Neural progenitor cell (in vitro differentiated cells): ENCODE measurements around the gene KCNK5. TPM values are rescaled to one million over a fixed set of nuclear protein-coding genes. Genes with fewer than 3 reads are reported as not detected.

ENCODE experiments used
- DNase-seq: peaks from one replicate; pipeline ENCODE4 v3.0.0-alpha.2; 2016; ENCODE audit warnings: low spot score
- H2AFZ ChIP-seq: fragments of 200-600 bp; sonication (generic); replicated peaks from 2 replicates; pipeline ENCODE4 v1.6.1; 2016; ENCODE audit warnings: antibody characterized with exemption
- H3F3A ChIP-seq: fragments of 200-600 bp; sonication (generic); 2 replicates; pipeline ENCODE4 v1.6.1; 2016; ENCODE audit warnings: antibody characterized with exemption, low read depth
- H3K27ac ChIP-seq: fragments of 200-600 bp; sonication (generic); 2 replicates; pipeline ENCODE4 v1.5.1; 2016; ENCODE audit warnings: mild to moderate bottlenecking
- H3K27me3 ChIP-seq: fragments of 200-600 bp; sonication (generic); 2 replicates; pipeline ENCODE4 v1.6.1; 2016; ENCODE audit warnings: mild to moderate bottlenecking, moderate library complexity
- H3K36me3 ChIP-seq: fragments of 200-600 bp; sonication (generic); 2 replicates; pipeline ENCODE4 v1.5.1; 2016
- H3K4me1 ChIP-seq: fragments of 200-600 bp; sonication (generic); 2 replicates; pipeline ENCODE4 v1.6.1; 2016; ENCODE audit warnings: mixed run types
- H3K4me2 ChIP-seq: fragments of 200-600 bp; sonication (generic); 2 replicates; pipeline ENCODE4 v1.6.1; 2016
- H3K4me3 ChIP-seq: fragments of 200-600 bp; sonication (generic); 2 replicates; pipeline ENCODE4 v1.5.1; 2016
- H3K79me2 ChIP-seq: fragments of 200-600 bp; sonication (generic); 2 replicates; pipeline ENCODE4 v1.6.1; 2016; ENCODE audit warnings: low read depth
- H3K9ac ChIP-seq: fragments of 200-600 bp; sonication (generic); 2 replicates; pipeline ENCODE4 v1.6.1; 2016
- H3K9me3 ChIP-seq: fragments of 200-600 bp; sonication (generic); 2 replicates; pipeline ENCODE4 v1.5.1; 2016; ENCODE audit warnings: low read depth
- H4K20me1 ChIP-seq: fragments of 200-600 bp; sonication (generic); 2 replicates; pipeline ENCODE4 v1.6.1; 2016; ENCODE audit warnings: low read depth
- H3K27ac Mint-ChIP-seq: 3 replicates; pipeline ENCODE4 v1.8.0; 2021; ENCODE audit warnings: mixed read lengths
- H3K27me3 Mint-ChIP-seq: 2 replicates; pipeline ENCODE4 v1.8.0; 2022; ENCODE audit warnings: low read depth, mild to moderate bottlenecking, inconsistent platforms, moderate library complexity, mixed read lengths; ENCODE audit not compliant: insufficient read depth
- H3K36me3 Mint-ChIP-seq: 3 replicates; pipeline ENCODE4 v1.8.0; 2021; ENCODE audit warnings: mixed read lengths
- H3K4me1 Mint-ChIP-seq: 3 replicates; pipeline ENCODE4 v1.8.0; 2021; ENCODE audit warnings: mixed read lengths
- H3K4me3 Mint-ChIP-seq: 3 replicates; pipeline ENCODE4 v1.8.0; 2021; ENCODE audit warnings: mild to moderate bottlenecking, moderate library complexity, mixed read lengths
- H3K9me3 Mint-ChIP-seq: 3 replicates; pipeline ENCODE4 v1.8.0; 2020; ENCODE audit warnings: mixed read lengths
- EZH2 ChIP-seq: fragments of 200-600 bp; sonication (generic); IDR thresholded peaks from 2 replicates; pipeline ENCODE4 v1.6.1; 2017; ENCODE audit warnings: antibody characterized with exemption, mild to moderate bottlenecking, moderate library complexity
- EZH2phosphoT487 ChIP-seq: fragments of 200-600 bp; sonication (generic); IDR thresholded peaks from 2 replicates; pipeline ENCODE4 v1.6.1; 2017; ENCODE audit warnings: antibody characterized with exemption
- total RNA-seq: library from RNA; depleted of rRNA; stranded (reverse); fragments of >200 nt; gene quantifications from 2 replicates; pipeline ENCODE4 v1.2.3, GENCODE V29; 2015; ENCODE audit warnings: low replicate concordance
- TF ChIP-seq, protein P1 (sequence below): fragments of 200-600 bp; sonication (generic); IDR thresholded peaks from 2 replicates; pipeline ENCODE4 v1.5.1; 2017; ENCODE audit warnings: antibody characterized with exemption, mild to moderate bottlenecking

The KCNK5 gene
- total RNA-seq, 1 donor from 2014 or later: 5.7 TPM

DNA sequence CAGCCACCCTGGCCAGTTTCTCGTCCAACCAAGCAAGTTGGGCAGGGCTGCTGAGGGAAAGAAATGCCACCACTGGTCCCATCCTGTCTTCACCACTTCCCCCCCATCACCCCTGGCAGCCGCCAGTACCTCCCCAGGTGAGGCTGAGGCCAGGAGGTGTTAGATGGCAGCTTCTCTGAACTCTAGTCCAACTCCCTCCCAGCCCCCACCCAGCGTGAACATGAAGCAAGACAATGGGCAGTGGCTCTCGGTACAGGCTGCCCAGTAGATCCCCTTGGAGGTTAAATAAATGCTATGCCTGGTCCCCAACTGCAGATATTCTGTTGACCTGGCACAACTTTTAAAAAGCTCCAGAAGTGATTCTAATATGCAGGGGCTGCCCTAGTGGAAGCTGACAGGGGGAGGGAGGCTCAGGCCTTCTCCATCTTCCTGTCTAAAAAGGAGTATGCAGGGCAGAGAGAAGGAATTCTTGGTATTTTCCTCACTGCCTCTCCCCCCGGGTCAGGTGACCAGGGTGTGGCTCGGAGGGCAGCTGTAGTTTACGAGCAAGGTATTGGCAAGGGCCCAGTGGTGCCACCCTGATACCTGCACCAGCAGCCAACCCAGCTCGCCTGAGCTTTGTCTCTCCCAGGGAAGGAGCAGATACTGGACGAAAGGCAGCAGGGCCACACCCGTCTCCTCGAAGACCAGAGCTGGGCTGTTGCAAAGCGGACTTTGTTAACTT is 25.7 kb downstream of the KCNK5 start:
- no peaks in the 10 kb centered on the region for H3K9me3 ChIP-seq
- H3K4me1 ChIP-seq: peaks cover 37% of the 10 kb centered on the region
- TF ChIP-seq, protein P1, sequence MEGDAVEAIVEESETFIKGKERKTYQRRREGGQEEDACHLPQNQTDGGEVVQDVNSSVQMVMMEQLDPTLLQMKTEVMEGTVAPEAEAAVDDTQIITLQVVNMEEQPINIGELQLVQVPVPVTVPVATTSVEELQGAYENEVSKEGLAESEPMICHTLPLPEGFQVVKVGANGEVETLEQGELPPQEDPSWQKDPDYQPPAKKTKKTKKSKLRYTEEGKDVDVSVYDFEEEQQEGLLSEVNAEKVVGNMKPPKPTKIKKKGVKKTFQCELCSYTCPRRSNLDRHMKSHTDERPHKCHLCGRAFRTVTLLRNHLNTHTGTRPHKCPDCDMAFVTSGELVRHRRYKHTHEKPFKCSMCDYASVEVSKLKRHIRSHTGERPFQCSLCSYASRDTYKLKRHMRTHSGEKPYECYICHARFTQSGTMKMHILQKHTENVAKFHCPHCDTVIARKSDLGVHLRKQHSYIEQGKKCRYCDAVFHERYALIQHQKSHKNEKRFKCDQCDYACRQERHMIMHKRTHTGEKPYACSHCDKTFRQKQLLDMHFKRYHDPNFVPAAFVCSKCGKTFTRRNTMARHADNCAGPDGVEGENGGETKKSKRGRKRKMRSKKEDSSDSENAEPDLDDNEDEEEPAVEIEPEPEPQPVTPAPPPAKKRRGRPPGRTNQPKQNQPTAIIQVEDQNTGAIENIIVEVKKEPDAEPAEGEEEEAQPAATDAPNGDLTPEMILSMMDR: no peak
- TF ChIP-seq EZH2phosphoT487: no peak
- no peak for TF ChIP-seq EZH2
- H3K4me1 Mint-ChIP-seq: peaks cover 28% of the 10 kb centered on the region
- H3K27ac ChIP-seq: no peak overlapping the region
- H3K9ac ChIP-seq: no peak overlapping the region
- no peak overlapping the region for H3K4me2 ChIP-seq
- no peaks in the 10 kb centered on the region for H3K36me3 Mint-ChIP-seq
- no peaks in the 10 kb centered on the region for H3K79me2 ChIP-seq
- no peaks in the 10 kb centered on the region for H3K9me3 Mint-ChIP-seq
- no peaks in the 10 kb centered on the region for H3K27me3 Mint-ChIP-seq
- peaks cover 10% of the 10 kb centered on the region for H3F3A ChIP-seq
- peaks cover 7% of the 10 kb centered on the region for H4K20me1 ChIP-seq
- no peak overlapping the region for H3K4me3 Mint-ChIP-seq
- H3K27ac Mint-ChIP-seq: no peak overlapping the region
- H2AFZ ChIP-seq: no peak overlapping the region
- no peaks in the 10 kb centered on the region for H3K36me3 ChIP-seq
- no peaks in the 10 kb centered on the region for H3K27me3 ChIP-seq
- DNase-seq: no peak
- no peak overlapping the region for H3K4me3 ChIP-seq

DNA sequence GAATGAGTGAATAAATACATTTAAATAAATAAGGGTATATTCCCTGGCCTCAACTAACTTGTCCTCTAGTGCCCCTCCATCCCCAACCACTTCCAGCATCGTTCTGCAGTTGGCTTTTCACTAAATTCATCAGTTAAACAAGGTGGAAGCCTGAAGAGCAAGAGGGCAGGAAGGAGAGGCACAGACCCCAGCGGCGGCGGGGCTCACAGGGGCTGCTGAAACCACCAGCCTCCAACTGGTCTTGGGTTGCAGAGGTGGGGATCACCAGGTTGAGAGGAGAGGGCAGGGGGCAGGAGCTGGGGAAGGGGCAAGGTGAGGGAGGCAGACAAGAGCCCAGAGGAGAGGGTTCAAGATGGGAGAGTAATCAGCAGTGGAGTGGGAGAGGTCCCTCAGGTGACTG is 27.1 kb downstream of the KCNK5 start:
- no peaks in the 10 kb centered on the region for H3K36me3 ChIP-seq
- Mint-ChIP-seq H3K4me1 (peaks cover 19% of the 10 kb centered on the region), H3K9me3 (no peaks in the 10 kb centered on the region), H3K4me3 (no peak overlapping the region), H3K27ac (peak overlapping the region; percentile 66), H3K27me3 (no peaks in the 10 kb centered on the region), H3K36me3 (no peaks in the 10 kb centered on the region)
- peaks cover 7% of the 10 kb centered on the region for H4K20me1 ChIP-seq
- H3K27ac ChIP-seq: no peak overlapping the region
- no peak for DNase-seq
- TF ChIP-seq EZH2phosphoT487 (no peak), EZH2 (no peak)
- TF ChIP-seq, protein P1: no peak
- H3K79me2 ChIP-seq: no peaks in the 10 kb centered on the region
- no peak overlapping the region for H3K4me3 ChIP-seq
- no peaks in the 10 kb centered on the region for H3K9me3 ChIP-seq
- H3F3A ChIP-seq: peaks cover 10% of the 10 kb centered on the region
- no peak overlapping the region for H3K4me2 ChIP-seq
- H3K27me3 ChIP-seq: no peaks in the 10 kb centered on the region
- peaks cover 27% of the 10 kb centered on the region for H3K4me1 ChIP-seq
- no peak overlapping the region for H2AFZ ChIP-seq
- H3K9ac ChIP-seq: no peak overlapping the region

DNA sequence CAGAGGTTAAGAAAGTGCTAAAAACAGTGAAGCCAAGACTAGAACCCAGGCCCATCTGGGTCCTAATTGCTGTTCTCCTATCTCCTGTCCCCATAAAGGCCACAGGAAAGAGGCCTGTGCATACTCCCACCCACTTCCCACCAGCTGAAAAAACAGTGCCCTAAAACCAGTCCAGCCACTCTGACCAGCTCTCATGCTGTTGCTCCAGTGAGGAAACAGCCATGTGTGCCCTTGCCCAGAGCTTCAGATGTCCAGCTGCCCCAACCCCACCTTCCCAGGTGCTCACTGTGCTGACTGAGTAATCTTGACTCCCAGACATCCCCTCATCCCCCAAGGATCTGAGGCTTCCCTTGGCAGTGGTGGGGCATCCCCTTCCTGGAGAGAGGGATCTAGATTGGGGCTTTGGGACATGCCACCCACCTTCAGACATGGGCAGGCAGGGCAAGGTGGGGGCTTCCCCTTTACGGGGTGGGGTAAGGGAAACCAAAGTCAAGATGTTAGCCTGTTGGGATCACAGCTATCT is 28.7 kb downstream of the KCNK5 start:
- H3K4me1 Mint-ChIP-seq: peaks cover 11% of the 10 kb centered on the region

More for the DNA sequence above, 28.7 kb downstream of the KCNK5 start:
- Mint-ChIP-seq H3K27ac (no peak overlapping the region), H3K36me3 (no peaks in the 10 kb centered on the region), H3K9me3 (no peaks in the 10 kb centered on the region), H3K4me3 (no peak overlapping the region), H3K27me3 (peaks cover 2% of the 10 kb centered on the region)
- H3K4me1 ChIP-seq: peaks cover 25% of the 10 kb centered on the region
- no peaks in the 10 kb centered on the region for H3K36me3 ChIP-seq
- H3F3A ChIP-seq: peaks cover 10% of the 10 kb centered on the region
- H3K4me2 ChIP-seq: no peak overlapping the region
- no peaks in the 10 kb centered on the region for H3K79me2 ChIP-seq
- H3K9me3 ChIP-seq: no peaks in the 10 kb centered on the region
- H3K27ac ChIP-seq: no peak overlapping the region
- no peaks in the 10 kb centered on the region for H3K27me3 ChIP-seq
- no peak for DNase-seq
- peaks cover 7% of the 10 kb centered on the region for H4K20me1 ChIP-seq
- TF ChIP-seq, protein P1: no peak
- TF ChIP-seq EZH2 (no peak), EZH2phosphoT487 (no peak)
- no peak overlapping the region for H3K4me3 ChIP-seq
- no peak overlapping the region for H3K9ac ChIP-seq
- H2AFZ ChIP-seq: no peak overlapping the region
